Gastrocnemius medialis (tissue), 4 donors: Measurements from ENCODE around the gene KYNU. TPM values are rescaled to one million over a fixed set of nuclear protein-coding genes. Genes with fewer than 3 reads are reported as not detected.

Source experiments
- ATAC-seq, 2 donors: fragments of 150-250 bp; one replicate each; pipeline ENCODE4 v1.9.1; 2016
- DNase-seq, 2 donors: peaks; one replicate each; pipeline ENCODE4 v3.0.0-alpha.2; 2019
- H3K27ac ChIP-seq, 4 donors: fragments of 200-600 bp; sonication (generic); 1 replicate in 1 of 4; 2 replicates in 3 of 4; pipeline ENCODE4 v1.5.1; 2016 to 2018; ENCODE audit warnings: mild to moderate bottlenecking in 2 of 4, moderate library complexity in 1 of 4
- H3K27me3 ChIP-seq, 3 donors: fragments of 200-600 bp; sonication (generic) in 2 of 3; 1 replicate in 1 of 3; 2 replicates in 2 of 3; pipeline versions ENCODE4 v1.5.1 to v1.6.0; 2016 to 2019; ENCODE audit warnings: mild to moderate bottlenecking in 1 of 3, moderate library complexity in 1 of 3
- H3K36me3 ChIP-seq, 2 donors: fragments of 200-600 bp; sonication (generic) in 1 of 2; one replicate each; pipeline ENCODE4 v1.5.1; 2017 to 2018
- H3K4me1 ChIP-seq, 2 donors: fragments of 200-600 bp; sonication (generic) in 1 of 2; one replicate each; pipeline ENCODE4 v1.5.1; 2016 to 2017; ENCODE audit warnings: mild to moderate bottlenecking in 2 of 2
- H3K4me3 ChIP-seq, 4 donors: fragments of 200-600 bp; sonication (generic) in 3 of 4; 1 replicate in 1 of 4; 2 replicates in 3 of 4; pipeline ENCODE4 v1.5.1; 2016 to 2019; ENCODE audit warnings: mild to moderate bottlenecking in 2 of 4
- H3K9me3 ChIP-seq, 3 donors: fragments of 200-600 bp; sonication (generic) in 2 of 3; 1 replicate in 1 of 3; 2 replicates in 2 of 3; pipeline ENCODE4 v1.5.1; 2016 to 2019
- POLR2A ChIP-seq, 2 donors: fragments of 450-650 bp; IDR thresholded peaks; one replicate each; pipeline ENCODE4 v1.6.1; 2017; ENCODE audit warnings: antibody characterized with exemption in 2 of 2, mild to moderate bottlenecking in 2 of 2, moderate library complexity in 2 of 2
- in situ Hi-C, 4 donors: fragments of 200-750 bp; cut with MboI; loops; one replicate each; pipeline versions ENCODE4 v1.15.0 to v1.8.0; 2017; ENCODE audit warnings: low sequenced_read_pairs in 4 of 4
- intact Hi-C: fragments of 100-400 bp; cut with DNase I; formaldehyde crosslinking; loops from one replicate; pipeline ENCODE4 v1.15.1; 2023; ENCODE audit warnings: low total_unique reads
- total RNA-seq, 4 donors: library from RNA; depleted of rRNA; stranded (reverse); fragments of >200 nt; gene quantifications; one replicate each; pipeline versions ENCODE4 v1.1.0 to v1.2.3, GENCODE V29; 2016
- TF ChIP-seq, protein P1 (sequence below), 5 experiments: fragments of 450-650 bp in 3 of 5; fragments of 200-600 bp in 2 of 5; sonication (generic) in 2 of 5; IDR thresholded peaks in 4 of 5; conservative IDR thresholded peaks in 1 of 5; 1 replicate in 4 of 5; 2 replicates in 1 of 5; pipeline ENCODE4 v1.5.1; 2016 to 2019; ENCODE audit warnings: antibody characterized with exemption in 5 of 5, mild to moderate bottlenecking in 3 of 5, moderate library complexity in 3 of 5

Gene KYNU
- total RNA-seq, 4 donors from 2014 or later = 0.46 to 2.0 (median 0.61) TPM; not detected in 1

DNA sequence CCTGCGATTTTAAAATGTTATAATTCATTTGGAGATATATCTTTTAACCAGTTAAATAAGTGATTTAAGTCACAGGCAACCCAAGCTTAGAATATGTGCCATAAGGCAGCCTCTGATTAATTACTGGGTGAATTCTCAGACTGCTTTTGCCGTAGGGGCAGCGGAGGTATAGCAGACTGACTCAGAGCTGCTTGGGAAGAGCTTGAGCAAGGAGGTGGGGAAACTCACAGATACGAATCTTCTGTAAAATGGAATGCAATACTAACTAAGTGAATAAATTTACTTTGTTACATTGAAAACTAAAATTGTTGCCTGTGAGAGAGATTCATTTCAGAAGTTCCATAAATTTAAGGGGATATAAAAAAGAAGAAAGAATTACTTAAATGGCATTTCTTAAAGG lies 115.4 kb downstream of the KYNU start:
- H3K4me1 ChIP-seq = no peaks in the 10 kb centered on the region
- DNase-seq (no peak), ATAC-seq (no peak)
- H3K36me3 ChIP-seq = no peaks in the 10 kb centered on the region
- TF ChIP-seq, protein P1, sequence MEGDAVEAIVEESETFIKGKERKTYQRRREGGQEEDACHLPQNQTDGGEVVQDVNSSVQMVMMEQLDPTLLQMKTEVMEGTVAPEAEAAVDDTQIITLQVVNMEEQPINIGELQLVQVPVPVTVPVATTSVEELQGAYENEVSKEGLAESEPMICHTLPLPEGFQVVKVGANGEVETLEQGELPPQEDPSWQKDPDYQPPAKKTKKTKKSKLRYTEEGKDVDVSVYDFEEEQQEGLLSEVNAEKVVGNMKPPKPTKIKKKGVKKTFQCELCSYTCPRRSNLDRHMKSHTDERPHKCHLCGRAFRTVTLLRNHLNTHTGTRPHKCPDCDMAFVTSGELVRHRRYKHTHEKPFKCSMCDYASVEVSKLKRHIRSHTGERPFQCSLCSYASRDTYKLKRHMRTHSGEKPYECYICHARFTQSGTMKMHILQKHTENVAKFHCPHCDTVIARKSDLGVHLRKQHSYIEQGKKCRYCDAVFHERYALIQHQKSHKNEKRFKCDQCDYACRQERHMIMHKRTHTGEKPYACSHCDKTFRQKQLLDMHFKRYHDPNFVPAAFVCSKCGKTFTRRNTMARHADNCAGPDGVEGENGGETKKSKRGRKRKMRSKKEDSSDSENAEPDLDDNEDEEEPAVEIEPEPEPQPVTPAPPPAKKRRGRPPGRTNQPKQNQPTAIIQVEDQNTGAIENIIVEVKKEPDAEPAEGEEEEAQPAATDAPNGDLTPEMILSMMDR (IDR thresholded peaks at IDR 0.05 in 4 of 5, conservative IDR thresholded peaks at IDR 0.05 in 1 of 5) = no peak
- no peak for TF ChIP-seq POLR2A (IDR thresholded peaks at IDR 0.05)
- H3K4me3 ChIP-seq = no peak overlapping the region
- H3K27ac ChIP-seq = no peak overlapping the region
- no peaks in the 10 kb centered on the region for H3K27me3 ChIP-seq
- in situ Hi-C loops = loop anchor here in 1 of 4 donors (25.0 kb wide), 1 partner anchor 306 kb away; no protein-coding TSS in a partner anchor
- no peaks in the 10 kb centered on the region for H3K9me3 ChIP-seq
- intact Hi-C loops = no loop called here

DNA sequence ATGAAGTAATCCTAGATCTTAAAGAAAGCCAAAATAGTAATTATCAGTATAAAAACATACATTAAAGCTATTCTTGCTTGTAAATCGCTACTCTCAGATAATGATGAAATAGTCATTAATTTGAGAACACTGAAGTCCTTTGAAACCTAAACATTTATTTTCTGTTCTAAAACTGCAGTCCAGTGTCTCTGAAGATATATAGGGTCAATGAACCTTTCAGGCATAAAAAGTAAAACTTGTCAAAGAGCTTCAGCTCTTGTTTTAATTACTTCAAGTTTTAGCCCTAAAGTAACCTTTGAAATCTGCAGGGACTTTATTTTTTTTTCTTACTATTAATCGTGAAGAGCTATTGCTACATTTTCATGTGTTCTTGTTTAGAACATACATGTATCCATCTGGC lies 116.3 kb downstream of the KYNU start:
- Histone ChIP-seq H3K4me3 (no peak overlapping the region), H3K27ac (no peak overlapping the region), H3K36me3 (no peaks in the 10 kb centered on the region), H3K9me3 (no peaks in the 10 kb centered on the region), H3K27me3 (no peaks in the 10 kb centered on the region), H3K4me1 (no peaks in the 10 kb centered on the region)
- no peak for TF ChIP-seq POLR2A (IDR thresholded peaks at IDR 0.05)
- TF ChIP-seq, protein P1 (IDR thresholded peaks at IDR 0.05 in 4 of 5, conservative IDR thresholded peaks at IDR 0.05 in 1 of 5) = no peak
- DNase-seq (no peak), ATAC-seq (no peak)
- in situ Hi-C loops = loop anchor here in 1 of 4 donors (25.0 kb wide), 1 partner anchor 306 kb away; no protein-coding TSS in a partner anchor
- intact Hi-C loops = no loop called here

DNA sequence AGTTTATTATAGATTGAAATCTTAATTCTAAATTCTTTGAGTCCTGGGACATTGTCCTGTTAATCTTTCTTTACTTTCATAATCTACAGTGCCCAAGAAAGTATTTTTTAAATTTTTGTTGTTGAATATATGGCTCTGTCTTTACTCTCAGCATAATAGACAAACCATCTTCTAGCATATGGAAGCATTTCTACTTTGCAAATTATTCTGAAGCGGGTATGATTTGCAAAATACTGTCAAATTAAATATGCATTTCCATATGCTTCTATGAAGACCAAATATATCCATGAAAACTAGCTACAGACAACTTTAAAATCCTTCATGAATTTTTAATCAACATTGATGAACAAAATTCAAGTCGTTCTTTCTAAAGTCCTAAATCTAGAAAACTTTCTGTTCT lies 117.2 kb downstream of the KYNU start:
- intact Hi-C loops = no loop called here

DNA sequence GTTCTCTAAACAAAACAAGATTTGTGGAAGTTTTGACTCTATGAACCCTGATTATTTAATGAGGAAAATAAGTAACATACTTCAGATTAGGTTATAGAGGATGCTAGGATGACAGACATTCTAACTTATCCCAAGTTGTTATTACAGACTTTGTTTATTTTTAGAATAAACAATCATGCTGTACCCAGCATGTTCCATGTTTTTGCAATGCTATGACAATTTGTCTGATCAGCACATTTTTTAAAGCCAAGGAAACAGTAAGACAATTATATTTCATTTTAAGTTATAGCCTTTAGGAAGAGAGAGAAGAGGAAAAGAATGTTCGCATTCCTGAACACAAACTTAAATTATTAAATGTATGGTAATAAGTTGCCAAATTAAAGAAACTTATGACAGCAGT lies 119.8 kb downstream of the KYNU start:
- Histone ChIP-seq H3K27me3 (no peaks in the 10 kb centered on the region), H3K27ac (no peak overlapping the region), H3K4me3 (no peak overlapping the region), H3K9me3 (no peaks in the 10 kb centered on the region), H3K36me3 (no peaks in the 10 kb centered on the region), H3K4me1 (no peaks in the 10 kb centered on the region)
- ATAC-seq (no peak), DNase-seq (no peak)
- in situ Hi-C loops (loop anchor here in 1 of 4 donors (25.0 kb wide), 1 partner anchor 310 kb away; no protein-coding TSS in a partner anchor), intact Hi-C loops (no loop called here)
- TF ChIP-seq, protein P1 (IDR thresholded peaks at IDR 0.05 in 4 of 5, conservative IDR thresholded peaks at IDR 0.05 in 1 of 5) = no peak
- no peak for TF ChIP-seq POLR2A (IDR thresholded peaks at IDR 0.05)

More for the DNA sequence above, 117.2 kb downstream of the KYNU start:
- Histone ChIP-seq H3K4me1 (no peaks in the 10 kb centered on the region), H3K9me3 (no peaks in the 10 kb centered on the region), H3K27ac (no peak overlapping the region), H3K27me3 (no peaks in the 10 kb centered on the region), H3K4me3 (no peak overlapping the region), H3K36me3 (no peaks in the 10 kb centered on the region)
- in situ Hi-C loops = loop anchor here in 1 of 4 donors (25.0 kb wide), 1 partner anchor 307 kb away; no protein-coding TSS in a partner anchor
- DNase-seq = no peak
- no peak for TF ChIP-seq POLR2A (IDR thresholded peaks at IDR 0.05)
- TF ChIP-seq, protein P1 (IDR thresholded peaks at IDR 0.05 in 4 of 5, conservative IDR thresholded peaks at IDR 0.05 in 1 of 5) = no peak
- no peak for ATAC-seq

DNA sequence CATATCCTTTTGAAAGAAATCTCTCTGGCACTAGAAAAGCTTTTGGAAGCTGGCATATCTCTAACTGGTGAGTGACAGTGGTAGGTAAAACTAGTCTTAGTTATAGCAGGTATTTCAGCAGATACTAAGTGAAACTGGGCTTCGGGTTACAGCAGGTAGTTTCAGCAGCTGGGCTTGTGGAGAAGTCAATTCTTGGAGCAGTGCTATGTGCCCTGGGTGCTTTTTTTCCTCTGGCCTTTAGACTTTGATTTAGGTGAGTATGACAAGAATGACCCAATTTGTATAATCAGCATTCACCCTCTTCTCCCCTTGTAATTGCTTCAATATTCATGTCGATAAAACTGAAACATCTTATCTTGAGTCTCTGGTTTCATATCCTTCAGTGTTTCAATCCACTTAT lies 123.1 kb downstream of the KYNU start:
- no peaks in the 10 kb centered on the region for H3K9me3 ChIP-seq
- in situ Hi-C loops = no loop called here
- no peak overlapping the region for H3K4me3 ChIP-seq
- ATAC-seq (no peak), DNase-seq (no peak)
- no peaks in the 10 kb centered on the region for H3K36me3 ChIP-seq
- no peaks in the 10 kb centered on the region for H3K4me1 ChIP-seq
- H3K27me3 ChIP-seq = no peaks in the 10 kb centered on the region
- TF ChIP-seq, protein P1 (IDR thresholded peaks at IDR 0.05 in 4 of 5, conservative IDR thresholded peaks at IDR 0.05 in 1 of 5) = no peak
- no peak for TF ChIP-seq POLR2A (IDR thresholded peaks at IDR 0.05)
- no peak overlapping the region for H3K27ac ChIP-seq
- intact Hi-C loops = no loop called here
